ENCODE results near the gene BABAM2. TPM values are rescaled to one million over a fixed set of nuclear protein-coding genes. Genes with fewer than 3 reads are reported as not detected.

Gene BABAM2
- total RNA-seq, 1 donor: 42.0 TPM

- H3K9me3 ChIP-seq (ENCODE audit: low read depth, low read length): no peaks in the 10 kb centered on the region
- H3K27ac ChIP-seq (ENCODE audit: low read depth, low read length): peak overlapping the region; percentile 99
- peaks cover 41% of the 10 kb centered on the region for H3K4me1 ChIP-seq (ENCODE audit: insufficient read depth, low read length)
- no peak overlapping the region for H3K4me3 ChIP-seq (ENCODE audit: insufficient read depth, low read length)
- no peak overlapping the region for H2AFZ ChIP-seq (ENCODE audit: low read length)
- no peaks in the 10 kb centered on the region for H4K20me1 ChIP-seq (ENCODE audit: insufficient read depth, low read length)
- H3K36me3 ChIP-seq (ENCODE audit: insufficient read depth, low read length): no peaks in the 10 kb centered on the region
- H3K79me2 ChIP-seq (ENCODE audit: insufficient read depth, low read length): peaks cover 29% of the 10 kb centered on the region
- DNase-seq (ENCODE audit: insufficient read length, low spot score, missing footprints): peak; percentile 62
- H3K4me2 ChIP-seq (ENCODE audit: insufficient read depth, low read length): no peak overlapping the region
- TF ChIP-seq CTCF (IDR thresholded peaks at IDR 0.05; ENCODE audit: extremely low read depth, low read depth, low read length): no peak
- no peaks in the 10 kb centered on the region for H3K27me3 ChIP-seq (ENCODE audit: insufficient read depth, low read length)
These were observed 2.7 kb upstream of the BABAM2 start for GRCh38 chr2:27887830-27888229.

- H3K27me3 ChIP-seq (ENCODE audit: insufficient read depth, low read length): no peaks in the 10 kb centered on the region
- peaks cover 41% of the 10 kb centered on the region for H3K4me1 ChIP-seq (ENCODE audit: insufficient read depth, low read length)
- no peaks in the 10 kb centered on the region for H3K36me3 ChIP-seq (ENCODE audit: insufficient read depth, low read length)
- no peaks in the 10 kb centered on the region for H3K9me3 ChIP-seq (ENCODE audit: low read depth, low read length)
- no peaks in the 10 kb centered on the region for H4K20me1 ChIP-seq (ENCODE audit: insufficient read depth, low read length)
- H3K4me3 ChIP-seq (ENCODE audit: insufficient read depth, low read length): peak overlapping the region; percentile 89
- TF ChIP-seq CTCF (IDR thresholded peaks at IDR 0.05; ENCODE audit: extremely low read depth, low read depth, low read length): no peak
- DNase-seq (ENCODE audit: insufficient read length, low spot score, missing footprints): peak; percentile 78
- H3K4me2 ChIP-seq (ENCODE audit: insufficient read depth, low read length): peak overlapping the region; percentile 83
- H3K27ac ChIP-seq (ENCODE audit: low read depth, low read length): peak overlapping the region; percentile 99
- no peak overlapping the region for H2AFZ ChIP-seq (ENCODE audit: low read length)
- peaks cover 34% of the 10 kb centered on the region for H3K79me2 ChIP-seq (ENCODE audit: insufficient read depth, low read length)
These were observed 1.7 kb upstream of the BABAM2 start for GRCh38 chr2:27888790-27889189.

GRCh38 chr2:27889774-27890145 lies 769 bp upstream of the BABAM2 start:
- Histone ChIP-seq H3K4me2 (ENCODE audit: insufficient read depth, low read length) (peak overlapping the region; percentile 83), H3K27ac (ENCODE audit: low read depth, low read length) (peak overlapping the region; percentile 99), H3K36me3 (ENCODE audit: insufficient read depth, low read length) (peaks cover 1% of the 10 kb centered on the region), H3K9me3 (ENCODE audit: low read depth, low read length) (no peaks in the 10 kb centered on the region), H3K4me3 (ENCODE audit: insufficient read depth, low read length) (peak overlapping the region; percentile 89), H3K4me1 (ENCODE audit: insufficient read depth, low read length) (peaks cover 38% of the 10 kb centered on the region), H2AFZ (ENCODE audit: low read length) (peak overlapping the region; percentile 87), H4K20me1 (ENCODE audit: insufficient read depth, low read length) (no peaks in the 10 kb centered on the region), H3K79me2 (ENCODE audit: insufficient read depth, low read length) (peaks cover 41% of the 10 kb centered on the region), H3K27me3 (ENCODE audit: insufficient read depth, low read length) (no peaks in the 10 kb centered on the region)
- no peak for TF ChIP-seq CTCF (IDR thresholded peaks at IDR 0.05; ENCODE audit: extremely low read depth, low read depth, low read length)
- no peak for DNase-seq (ENCODE audit: insufficient read length, low spot score, missing footprints)

GRCh38 chr2:27890924-27891672 lies 569 bp downstream of the BABAM2 start:
- peak overlapping the region; percentile 99 for H3K27ac ChIP-seq (ENCODE audit: low read depth, low read length)
- H3K4me3 ChIP-seq (ENCODE audit: insufficient read depth, low read length): peak overlapping the region; percentile 89
- H3K9me3 ChIP-seq (ENCODE audit: low read depth, low read length): no peaks in the 10 kb centered on the region
- H3K4me2 ChIP-seq (ENCODE audit: insufficient read depth, low read length): peak overlapping the region; percentile 83
- no peaks in the 10 kb centered on the region for H4K20me1 ChIP-seq (ENCODE audit: insufficient read depth, low read length)
- H3K36me3 ChIP-seq (ENCODE audit: insufficient read depth, low read length): peaks cover 5% of the 10 kb centered on the region
- peaks cover 41% of the 10 kb centered on the region for H3K79me2 ChIP-seq (ENCODE audit: insufficient read depth, low read length)
- peak overlapping the region; percentile 73 for H2AFZ ChIP-seq (ENCODE audit: low read length)
- peaks cover 27% of the 10 kb centered on the region for H3K4me1 ChIP-seq (ENCODE audit: insufficient read depth, low read length)
- peak; percentile 75 for DNase-seq (ENCODE audit: insufficient read length, low spot score, missing footprints)
- no peaks in the 10 kb centered on the region for H3K27me3 ChIP-seq (ENCODE audit: insufficient read depth, low read length)
- no peak for TF ChIP-seq CTCF (IDR thresholded peaks at IDR 0.05; ENCODE audit: extremely low read depth, low read depth, low read length)

All from osteoblast (primary cell).